Stimulated activated CD4-positive, alpha-beta T cell treated with anti-CD3 and anti-CD28 coated beads, TNF-alpha, amount 100 ng/mL, for 4 hours (primary cell): ENCODE data around the gene CALHM5.
A peak's percentile ranks its signal among the peaks of the same experiment; 100 is the strongest.

Experiments used
- DNase-seq, 3 experiments: peaks; one replicate each; pipeline ENCODE4 v3.0.0-alpha.2; 2020; ENCODE audit warnings: low read depth in 3 of 3

The CALHM5 gene

DNA sequence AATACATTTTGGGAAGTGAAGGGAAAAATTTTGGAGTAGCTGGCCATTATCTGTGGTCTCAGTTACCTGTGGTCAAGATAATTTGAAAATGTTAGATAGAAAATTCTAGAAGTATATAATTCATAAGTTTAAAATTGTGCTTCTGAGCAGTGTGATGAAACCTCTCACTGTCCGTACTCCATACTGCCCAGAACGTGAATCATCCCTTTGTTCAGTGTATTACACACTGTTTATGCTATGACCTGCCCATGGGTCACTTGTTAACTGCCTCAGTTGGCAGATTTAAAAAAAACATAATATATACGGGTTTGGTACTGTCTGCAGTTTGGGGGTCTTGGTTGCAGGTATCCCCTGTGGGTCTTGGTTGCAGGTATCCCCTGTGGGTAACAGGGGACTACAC, 4.1 kb upstream of the CALHM5 start:
- no peak for DNase-seq

DNA sequence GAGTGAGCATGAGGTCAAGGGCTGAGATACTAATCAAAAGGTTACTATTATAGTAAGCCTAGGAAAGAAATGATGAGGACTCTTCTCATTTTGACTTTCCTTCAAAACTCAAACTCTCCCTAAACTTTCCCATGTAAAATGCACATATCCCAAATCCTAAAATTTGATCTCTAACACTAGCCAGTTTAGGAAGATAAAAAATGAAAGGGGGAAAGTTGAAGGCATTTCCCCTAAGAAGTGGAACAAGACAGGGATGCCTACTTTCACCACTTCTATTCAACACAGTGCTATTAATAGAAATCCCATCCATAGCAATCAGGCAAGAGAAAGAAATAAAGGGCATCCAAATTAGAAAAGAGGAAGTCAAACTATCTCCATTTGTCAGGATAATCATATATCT, 2.9 kb upstream of the CALHM5 start:
- no peak for DNase-seq

DNA sequence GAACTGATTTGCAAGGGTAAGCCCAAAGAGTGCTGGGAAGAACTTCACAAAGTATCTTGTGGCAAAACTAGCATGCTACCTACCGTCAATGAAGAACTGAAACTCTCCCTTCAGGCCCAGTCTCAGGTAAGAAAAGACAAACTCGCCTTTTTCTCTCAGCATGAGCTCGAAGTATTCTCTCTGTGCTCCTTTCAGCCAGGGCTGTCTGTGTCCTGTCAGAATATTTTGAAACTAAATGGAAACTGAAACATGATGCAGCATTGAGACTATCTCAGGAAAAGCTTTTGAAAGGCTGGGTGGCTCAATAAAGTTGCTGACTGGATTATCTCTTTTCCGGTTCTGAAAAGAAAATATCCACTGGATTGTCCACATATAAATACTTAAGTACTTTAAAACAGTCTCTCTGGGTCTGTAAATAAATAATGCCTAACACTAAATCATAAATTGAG, 696 bp downstream of the CALHM5 start:
- no peak for DNase-seq

DNA sequence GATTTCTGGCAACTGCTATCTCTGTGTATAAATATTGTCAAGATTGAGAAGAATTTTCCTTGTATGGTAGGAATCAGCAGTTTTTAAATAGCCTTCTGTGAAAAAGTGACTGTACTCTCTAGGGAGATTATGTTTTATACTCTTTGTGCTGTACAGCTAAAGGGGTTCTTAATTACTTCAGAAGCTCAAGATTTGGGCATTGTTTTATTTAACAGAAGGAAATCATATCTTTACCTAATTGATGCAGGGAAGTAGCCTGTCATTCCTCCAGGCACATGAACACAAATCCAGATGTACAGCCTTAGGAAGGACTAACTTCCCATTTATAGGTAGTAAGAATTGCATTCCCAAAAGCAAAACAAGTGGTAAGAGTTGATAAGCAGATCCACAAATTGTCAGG, 1.3 kb downstream of the CALHM5 start:
- no peak for DNase-seq

DNA sequence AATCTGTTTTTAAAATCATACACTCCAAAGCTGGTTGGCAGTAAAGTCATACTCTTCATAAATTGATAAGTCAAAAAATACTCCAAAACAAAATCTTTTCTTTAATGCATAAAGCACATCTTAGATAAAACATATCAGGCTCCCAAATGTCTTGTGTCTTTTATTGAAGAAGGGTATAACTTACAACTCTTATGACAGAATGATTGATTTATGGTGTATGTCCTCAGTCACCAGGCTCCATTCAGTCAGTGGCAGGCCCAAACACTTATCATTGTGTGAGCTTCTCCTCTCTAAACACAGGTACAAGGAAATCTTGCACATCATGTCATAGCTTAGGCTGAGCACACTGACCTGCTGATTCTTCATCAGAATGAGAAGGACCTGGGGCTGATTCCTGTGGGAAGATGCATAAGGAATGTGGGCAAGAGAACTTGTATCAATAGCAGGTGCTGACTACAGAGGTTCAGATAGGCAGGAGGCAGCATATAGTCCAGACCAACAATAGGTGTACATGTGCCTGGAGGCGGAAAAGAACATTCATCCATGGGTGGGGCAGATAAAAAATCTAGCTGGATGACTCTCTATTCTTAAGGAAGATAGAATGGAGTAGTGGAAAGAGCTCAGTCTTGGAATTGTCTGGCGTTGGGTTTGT, 1.9 kb downstream of the CALHM5 start:
- no peak for DNase-seq

DNA sequence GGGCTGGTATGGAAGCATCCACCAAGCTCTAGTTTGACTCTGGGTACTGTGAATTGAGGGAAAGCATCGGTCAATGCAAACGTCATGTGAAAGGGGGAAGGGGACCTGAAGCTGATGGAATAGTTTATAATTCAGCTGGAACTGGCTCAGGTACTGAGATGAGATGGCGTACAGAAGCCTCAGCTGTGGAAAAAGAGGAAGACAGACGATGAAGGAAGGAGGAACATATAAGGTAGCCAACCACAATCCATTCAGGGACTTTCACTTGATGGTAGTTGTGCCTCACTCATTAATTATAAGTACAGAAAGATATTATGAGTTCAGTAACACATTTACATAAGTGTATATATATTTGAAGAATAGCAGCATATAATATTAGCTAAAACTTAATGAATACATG, 2.7 kb downstream of the CALHM5 start:
- no peak for DNase-seq

DNA sequence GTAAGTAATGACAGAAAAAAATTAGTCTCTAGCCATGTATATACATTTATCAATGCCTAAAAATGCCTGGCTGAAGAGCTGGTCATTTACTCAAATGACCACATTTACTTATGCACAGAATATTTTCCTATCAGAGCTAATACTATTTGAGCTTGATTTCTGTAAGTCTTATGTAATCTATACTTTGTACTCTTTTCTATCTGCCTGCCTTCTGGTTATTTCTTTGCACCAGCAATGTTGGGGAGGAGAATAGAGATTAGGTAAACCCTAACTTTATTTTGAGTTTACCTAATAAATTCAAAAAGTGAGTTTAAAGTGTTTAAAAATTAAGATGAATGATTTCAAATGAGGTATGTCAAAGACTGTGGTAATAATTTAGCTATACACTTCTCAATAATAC, 3.7 kb downstream of the CALHM5 start:
- DNase-seq: no peak

DNA sequence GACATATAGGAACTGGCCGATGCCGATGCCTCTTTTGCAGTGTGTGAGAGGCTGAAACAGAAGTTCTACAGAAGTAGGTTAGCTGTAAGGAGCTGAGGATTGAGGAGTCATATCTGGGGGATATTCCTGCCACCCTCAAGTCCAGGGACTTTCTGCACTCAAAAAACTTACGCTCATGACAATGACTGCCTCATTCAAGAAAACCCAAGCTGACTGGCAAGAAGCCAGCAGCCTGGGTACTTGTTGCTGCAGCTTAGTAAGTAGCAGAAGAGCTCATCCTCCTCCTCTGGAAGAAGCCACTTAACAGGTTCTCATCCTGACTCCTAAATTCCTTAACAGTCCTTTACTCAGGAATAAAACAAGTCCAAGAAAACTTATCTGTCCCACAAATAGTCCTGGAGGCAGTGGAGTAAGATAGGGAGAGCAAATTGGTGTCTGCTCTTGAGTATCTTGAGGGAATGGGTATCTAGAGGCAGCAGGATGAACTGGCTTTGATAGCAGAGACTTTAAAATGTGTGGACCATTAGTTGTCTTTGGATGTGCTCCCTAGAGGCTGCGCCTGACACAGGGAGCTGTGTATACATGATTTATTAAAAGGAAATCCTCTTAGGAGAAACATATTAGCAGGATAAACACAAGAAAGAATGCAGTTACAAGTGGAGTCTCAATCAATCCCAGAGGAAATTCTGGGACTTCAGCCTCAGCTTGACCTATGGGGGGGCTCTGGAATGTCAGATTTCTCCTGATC, 7.4 kb downstream of the CALHM5 start:
- no peak for DNase-seq

DNA sequence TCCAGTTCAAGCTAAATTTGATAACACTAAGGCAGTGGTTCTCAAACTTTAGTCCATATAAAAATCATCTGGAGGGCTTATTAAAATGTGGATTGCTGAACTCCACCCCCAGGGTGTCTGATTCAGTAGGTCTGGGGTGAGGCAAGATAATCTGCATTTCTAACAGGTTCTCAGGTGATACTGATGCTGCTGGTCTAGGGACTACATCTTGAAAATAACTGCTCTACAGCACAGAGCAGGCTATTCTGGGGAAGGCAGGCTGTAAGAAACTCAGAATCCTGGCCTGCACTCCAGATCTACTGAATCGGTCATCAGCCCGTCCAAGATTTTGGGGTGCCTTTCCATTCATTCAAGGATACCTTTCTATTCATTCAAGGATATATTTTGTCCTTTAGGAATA, 11.5 kb downstream of the CALHM5 start:
- DNase-seq: no peak

DNA sequence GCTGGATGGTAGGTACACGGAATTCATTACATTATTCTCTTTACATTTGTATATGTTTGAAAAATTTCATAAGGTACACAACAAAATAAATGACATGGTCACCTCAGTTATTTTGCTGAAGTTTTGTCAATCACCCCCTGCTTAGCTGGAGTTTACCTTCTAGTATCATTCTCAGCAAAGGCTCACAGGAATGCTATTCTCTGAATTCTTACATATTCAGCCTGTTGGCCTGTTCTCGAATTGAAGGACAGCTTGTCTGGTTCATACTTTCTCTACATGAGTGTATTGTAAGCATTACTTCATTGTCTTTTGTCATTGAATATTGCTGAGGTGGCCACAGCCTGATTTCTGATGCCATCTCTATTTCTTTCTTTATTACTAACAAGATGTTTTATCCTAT, 12.8 kb downstream of the CALHM5 start:
- DNase-seq: no peak

DNA sequence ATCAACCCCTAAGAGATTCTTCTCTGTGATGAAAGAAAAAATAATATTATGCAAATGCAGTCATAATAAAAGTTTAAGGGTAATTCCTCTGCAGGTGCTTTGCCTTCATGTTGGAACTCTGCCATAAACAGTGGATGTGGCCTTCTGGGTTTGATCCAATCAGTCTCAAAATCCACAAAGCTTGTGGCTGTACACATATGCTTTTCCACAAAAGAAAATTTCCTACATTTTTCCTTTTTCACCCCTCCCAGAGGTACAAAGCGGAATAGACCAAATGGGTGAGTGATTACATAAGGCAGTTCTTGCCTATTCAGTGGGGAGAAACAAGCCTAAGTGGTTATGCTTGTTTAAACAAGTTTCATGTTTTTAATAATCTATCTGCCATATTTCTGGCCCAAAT, 16.7 kb downstream of the CALHM5 start:
- DNase-seq: no peak

DNA sequence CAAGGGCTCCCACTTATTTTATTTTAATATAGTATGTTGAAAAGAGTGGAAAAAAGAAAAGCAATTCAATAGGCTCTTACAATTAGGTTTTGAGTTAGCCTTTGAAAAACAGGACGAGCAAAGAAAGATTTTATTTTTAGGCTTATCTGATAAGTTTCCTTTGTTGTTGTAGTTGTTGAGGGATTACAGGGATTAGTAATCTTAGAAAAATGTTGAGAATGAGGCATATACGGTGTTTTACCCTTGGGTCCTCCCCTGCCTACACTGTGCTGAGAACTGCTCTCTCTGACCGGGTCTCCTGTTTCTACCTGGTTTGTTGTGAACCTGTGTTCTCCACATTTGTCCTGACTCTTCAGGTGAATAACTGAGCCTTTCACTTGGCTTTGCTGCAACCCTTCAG, 17.3 kb downstream of the CALHM5 start:
- no peak for DNase-seq

DNA sequence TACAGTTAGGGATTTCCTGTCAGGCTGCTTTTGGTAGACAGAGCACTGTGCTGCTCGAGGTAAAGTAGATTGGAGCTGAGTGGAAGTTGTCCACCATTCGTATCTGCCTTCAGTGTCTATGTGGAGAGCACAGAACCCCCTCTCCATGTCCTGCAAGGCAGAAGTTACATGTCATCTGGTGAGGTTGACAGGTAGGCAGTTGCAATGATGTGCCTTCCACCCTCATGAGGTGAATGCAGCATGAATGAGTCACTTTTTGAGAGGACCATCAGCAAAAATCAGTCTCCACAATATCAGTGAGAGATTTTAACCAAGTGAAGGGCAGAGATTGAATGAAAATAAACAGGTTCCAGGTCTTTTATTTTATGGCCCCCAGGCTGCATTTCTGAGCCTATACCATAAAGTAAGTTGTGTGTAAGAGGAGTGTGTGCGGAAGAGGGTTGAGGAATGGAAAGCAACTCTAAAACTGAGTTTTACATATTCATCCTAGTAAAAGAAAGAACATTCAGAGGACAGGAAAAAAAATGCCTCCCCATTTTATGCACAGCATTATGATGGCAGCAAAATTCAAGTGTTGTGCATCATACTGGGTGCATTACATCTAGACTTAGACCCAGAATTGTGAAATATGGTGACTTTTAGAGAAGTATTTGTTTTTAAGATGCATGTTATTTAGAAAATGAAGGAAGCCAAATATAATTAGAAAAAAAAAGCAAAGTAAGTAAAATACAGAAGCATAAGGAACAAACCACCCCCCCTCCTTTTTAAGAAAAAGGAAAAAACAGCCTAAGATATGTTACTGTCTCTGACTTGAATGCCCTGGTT, 18.2 kb downstream of the CALHM5 start:
- DNase-seq: no peak

DNA sequence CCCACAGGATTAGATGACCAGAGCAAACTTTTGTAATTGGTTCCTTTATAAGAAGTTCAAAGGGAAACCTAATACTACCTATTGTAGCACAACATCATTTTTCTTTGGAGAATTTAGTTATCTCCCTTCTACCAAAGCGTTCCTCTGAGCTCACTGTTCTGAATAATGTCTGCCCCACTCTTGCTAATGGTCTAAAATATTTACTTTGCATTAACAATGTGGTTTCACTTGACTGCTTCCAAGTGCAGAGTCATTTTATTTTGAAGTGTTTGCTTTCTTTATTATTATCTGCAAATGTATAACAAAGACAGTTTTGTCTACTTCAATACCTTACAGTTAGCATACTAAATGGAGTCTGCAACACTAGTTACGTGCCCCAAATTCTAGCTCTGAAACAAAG, 19.0 kb downstream of the CALHM5 start:
- no peak for DNase-seq

DNA sequence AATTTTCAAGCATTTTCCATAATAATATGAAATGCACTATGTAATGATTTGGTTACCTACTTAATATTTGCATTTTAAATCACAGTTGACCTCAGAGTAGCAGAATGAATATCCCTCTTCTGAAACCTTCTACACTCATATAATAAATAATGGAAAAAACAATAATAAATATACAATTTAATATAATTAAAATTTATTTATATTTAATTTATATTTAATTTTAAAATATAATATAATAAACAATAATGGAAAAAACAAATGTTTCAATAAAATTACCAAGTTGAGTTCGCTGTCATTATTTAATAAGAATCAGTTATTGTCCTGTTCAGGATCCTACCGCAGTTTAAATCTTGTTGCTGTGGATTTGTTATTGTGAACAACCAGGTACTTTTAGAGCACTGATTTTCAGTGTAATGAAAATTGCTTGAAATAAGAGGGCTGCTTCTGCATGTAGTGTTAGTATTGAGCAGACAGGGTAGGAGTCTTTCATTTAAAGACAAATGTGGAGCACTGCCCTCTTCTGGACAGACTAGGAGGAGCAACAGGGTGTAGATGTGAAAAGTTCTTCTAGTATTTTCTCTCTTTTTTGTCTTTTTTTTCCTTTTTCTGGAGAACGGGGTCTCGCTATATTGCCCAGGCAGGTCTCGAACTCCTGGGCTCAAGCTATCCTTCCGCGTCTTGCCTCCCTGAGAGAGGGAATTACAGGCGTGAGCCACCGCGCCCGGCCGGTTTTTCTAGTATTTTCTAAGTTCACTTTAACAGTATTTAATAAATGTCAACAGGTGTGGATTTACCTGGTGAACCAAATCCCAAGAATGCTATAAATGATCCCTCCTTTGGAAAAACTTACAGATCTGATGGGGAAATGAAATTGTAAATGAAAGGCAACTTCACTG, 20.5 kb downstream of the CALHM5 start:
- peak; percentile 13 to 27 (median 15) for DNase-seq

DNA sequence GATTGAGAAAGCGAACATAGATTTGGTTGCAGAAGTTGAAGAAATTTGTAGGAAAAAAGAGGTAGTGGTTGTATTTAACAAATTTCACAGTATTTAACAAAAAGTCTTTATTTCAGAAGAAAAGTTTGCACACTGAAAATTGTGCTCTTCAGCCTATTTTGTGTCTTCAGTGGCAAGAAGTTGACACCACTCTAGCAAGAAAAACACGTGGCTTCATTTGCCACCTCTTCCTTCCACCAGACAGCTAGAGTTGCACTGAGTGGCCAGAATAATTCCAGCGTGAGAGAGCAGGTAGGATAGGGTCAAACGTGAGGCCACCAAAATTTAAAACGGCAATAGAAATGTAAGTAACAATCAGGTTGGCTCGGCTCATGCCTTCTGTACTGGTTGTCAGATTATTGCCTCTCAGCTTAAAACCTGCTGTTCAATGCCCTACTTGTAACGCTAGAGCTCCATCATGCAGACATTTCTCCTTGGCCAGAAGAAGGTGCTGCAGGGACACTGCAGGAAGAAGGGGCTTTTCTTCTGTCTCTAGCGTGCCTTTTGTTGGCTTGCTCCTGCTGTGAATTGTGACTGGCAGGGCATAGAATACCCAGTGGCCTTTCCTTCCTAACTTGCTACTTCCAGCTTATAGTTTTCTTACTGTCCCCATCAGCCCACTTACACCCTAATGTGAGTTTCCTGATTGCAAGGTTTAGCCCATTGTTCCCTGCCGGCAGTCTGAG, 22.0 kb downstream of the CALHM5 start:
- DNase-seq: no peak

DNA sequence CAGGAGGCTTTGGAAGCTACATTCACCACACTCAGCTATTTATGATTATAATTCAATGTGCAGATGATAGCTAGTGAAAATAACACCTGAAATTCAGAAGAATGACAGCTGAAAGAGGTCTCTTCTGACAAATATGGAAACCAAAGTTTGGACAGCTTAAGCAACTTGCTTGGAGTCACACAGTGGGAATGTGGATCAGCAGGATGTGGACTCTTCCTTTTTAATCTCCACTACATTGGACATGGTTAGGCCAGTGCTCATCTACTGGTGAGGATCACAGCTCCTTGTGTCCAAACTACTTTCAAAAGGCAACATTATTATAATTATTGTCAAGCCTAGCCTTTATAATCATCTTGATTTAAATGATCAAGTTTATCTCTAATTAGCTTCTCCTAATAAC, 23.7 kb downstream of the CALHM5 start:
- DNase-seq: no peak

DNA sequence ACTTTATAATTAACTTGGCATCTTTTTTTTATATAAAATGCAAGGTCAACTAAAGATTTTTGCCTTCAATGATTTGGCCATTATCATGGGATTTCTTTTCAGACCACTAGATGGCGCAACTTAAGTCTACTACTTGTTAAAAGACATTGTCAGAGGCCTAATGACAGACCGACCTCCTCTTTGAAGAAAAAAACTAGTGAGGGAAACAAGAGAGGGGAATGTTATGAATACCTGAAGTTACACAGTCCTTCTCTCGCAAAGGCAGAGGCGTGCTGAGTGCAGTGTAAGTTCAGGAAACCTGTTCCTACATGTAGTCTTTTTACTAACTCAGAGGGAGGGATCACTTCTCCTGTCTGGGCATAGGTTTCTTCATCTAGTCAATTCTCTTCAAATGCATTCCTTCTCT, 24.8 kb downstream of the CALHM5 start:
- no peak for DNase-seq

DNA sequence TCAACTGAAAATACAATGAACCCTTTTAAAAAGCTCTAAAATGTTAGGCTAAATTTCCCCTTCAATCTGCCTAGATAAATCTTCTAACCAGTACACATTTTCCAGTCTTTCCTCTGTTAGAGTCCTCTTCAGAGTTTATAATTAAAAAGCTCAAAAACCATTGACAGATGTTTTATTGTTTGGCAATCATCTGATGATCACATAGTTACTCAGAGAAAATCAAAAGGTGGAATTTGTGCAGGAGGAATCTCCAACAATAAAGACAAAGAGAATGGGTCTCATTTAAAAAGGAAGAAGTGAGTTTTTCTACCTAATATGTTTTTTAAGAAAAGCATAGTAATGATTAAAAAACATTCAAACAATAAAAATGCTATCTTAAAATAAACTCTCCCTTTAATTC, 31.0 kb downstream of the CALHM5 start:
- no peak for DNase-seq

DNA sequence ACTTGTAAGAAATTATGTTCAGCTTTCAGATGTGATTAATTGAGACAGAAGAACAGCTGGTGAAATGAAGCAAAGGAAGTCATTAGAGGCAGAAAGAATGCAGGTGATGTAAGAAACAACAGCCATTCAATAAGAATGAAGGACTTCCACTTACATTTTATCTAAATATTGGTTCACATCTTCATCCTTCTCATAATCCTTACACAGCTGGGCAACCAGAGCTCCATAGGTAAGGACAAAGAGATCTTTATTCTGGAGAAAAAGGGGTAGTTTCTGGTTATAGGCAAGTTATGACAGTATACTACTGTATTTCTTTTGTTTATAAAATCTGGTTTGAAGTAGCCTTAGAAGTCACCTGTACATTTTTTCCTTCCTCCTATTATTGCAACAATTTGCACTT, 31.7 kb downstream of the CALHM5 start:
- DNase-seq: no peak

DNA sequence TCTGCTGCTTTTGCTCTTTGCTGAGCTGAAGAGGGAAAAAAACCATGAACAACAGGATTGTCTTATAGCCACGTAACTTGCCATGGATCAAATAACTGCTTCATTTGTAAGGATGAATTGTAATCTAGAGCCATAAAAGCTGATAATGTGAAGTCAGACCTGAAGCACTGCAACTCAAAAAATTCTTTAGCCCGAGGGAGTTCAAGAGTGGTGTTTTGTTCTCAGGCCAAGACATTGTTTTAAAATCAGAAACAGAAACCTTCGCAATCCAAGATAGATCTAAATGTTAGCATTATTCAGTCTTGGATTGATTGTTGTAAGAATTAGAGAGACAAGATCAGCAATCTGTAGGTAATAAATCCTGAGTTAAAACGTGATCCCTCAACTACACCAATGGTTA, 34.2 kb downstream of the CALHM5 start, which contains the start of gene TRAPPC3L:
Gene TRAPPC3L, minus strand, starts transcription at position 34 of the 400 bp plus-strand sequence. CDS start 170 bp downstream, outside the sequence.
- DNase-seq: no peak
